Heart left ventricle (tissue), 16 donors: ENCODE measurements around the gene TYMS. TPM values are rescaled to one million over a fixed set of nuclear protein-coding genes. Genes with fewer than 3 reads are reported as not detected.

Source experiments
- ATAC-seq, 4 donors: fragments of 200-7000 bp; cut with Tn5 transposase; one replicate each; pipeline ENCODE4 v1.9.1; 2020 to 2022; ENCODE audit warnings: moderate library complexity in 4 of 4, mild to moderate bottlenecking in 3 of 4, moderate number of reproducible peaks in 1 of 4
- DNase-seq, 5 donors: peaks; one replicate each; pipeline ENCODE4 v3.0.0-alpha.2; 2020
- H3K27ac ChIP-seq, 12 donors: fragments of 200-600 bp; sonication (generic) in 4 of 12; one replicate each; pipeline versions ENCODE4 v1.5.0 to v1.8.0; 2016 to 2022; ENCODE audit warnings: mild to moderate bottlenecking in 2 of 12
- H3K27me3 ChIP-seq, 9 donors: fragments of 200-600 bp; sonication (generic) in 2 of 9; one replicate each; pipeline versions ENCODE4 v1.5.1 to v1.8.0; 2016 to 2022; ENCODE audit warnings: mild to moderate bottlenecking in 3 of 9
- H3K36me3 ChIP-seq, 9 donors: fragments of 200-600 bp; sonication (generic) in 2 of 9; one replicate each; pipeline versions ENCODE4 v1.5.0 to v1.8.0; 2018 to 2022; ENCODE audit warnings: mild to moderate bottlenecking in 2 of 9
- H3K4me1 ChIP-seq, 12 donors: fragments of 200-600 bp; sonication (generic) in 4 of 12; one replicate each; pipeline versions ENCODE4 v1.5.0 to v1.8.0; 2016 to 2022; ENCODE audit warnings: mild to moderate bottlenecking in 3 of 12
- H3K4me3 ChIP-seq, 12 donors: fragments of 200-600 bp; sonication (generic) in 4 of 12; one replicate each; pipeline versions ENCODE4 v1.5.0 to v1.8.0; 2017 to 2022; ENCODE audit warnings: mild to moderate bottlenecking in 9 of 12, moderate library complexity in 4 of 12
- H3K9me3 ChIP-seq, 12 donors: fragments of 200-600 bp; sonication (generic) in 4 of 12; one replicate each; pipeline versions ENCODE4 v1.5.0 to v1.8.0; 2016 to 2022; ENCODE audit warnings: mild to moderate bottlenecking in 1 of 12
- POLR2A ChIP-seq, 2 donors: fragments of 450-650 bp; IDR thresholded peaks; one replicate each; pipeline ENCODE4 v1.6.1; 2017; ENCODE audit warnings: antibody characterized with exemption in 2 of 2, mild to moderate bottlenecking in 2 of 2, moderate library complexity in 2 of 2
- whole genome bisulfite sequencing, 4 donors: extraction: QIAGEN DNeasy Blood & Tissue Kit in 2 of 4; methylation state at CpG; one replicate each; pipeline versions ENCODE4 v1.1.5 to v1.1.7; 2013 to 2018; 5-methylcytosine and 5-hydroxymethylcytosine counted together
- intact Hi-C, 10 donors: fragments of 100-400 bp; cut with DNase I; formaldehyde crosslinking; loops; one replicate each; pipeline versions ENCODE4 v1.11.1 to v1.14.2; 2022
- polyA plus RNA-seq, 2 donors: library from polyadenylated mRNA; stranded (reverse); fragments of 200-250 nt; gene quantifications; one replicate each; pipeline ENCODE4 v1.2.3, GENCODE V29; 2013
- total RNA-seq, 9 donors: library from RNA; depleted of rRNA in 2 of 9; stranded (reverse); fragments of >200 nt in 2 of 9; fragmentation: NEBNext Ultra II Directional in 3 of 9; extraction: Animal tissue kit (Norgen Biotek cat#: 25700) in 3 of 9; gene quantifications; one replicate each; pipeline versions ENCODE4 v1.1.0 to v1.2.4, GENCODE V29; 2016 to 2023
- TF ChIP-seq, protein P1 (sequence below), 12 donors: fragments of 200-600 bp; sonication (generic) in 4 of 12; IDR thresholded peaks; one replicate each; pipeline versions ENCODE4 v1.5.0 to v1.8.0; 2018 to 2022; ENCODE audit warnings: antibody characterized with exemption in 12 of 12, mild to moderate bottlenecking in 5 of 12
- donor health status: ischemic (EF 13 %, LVEDD 7.1; RV severe dilation, severe dysfunction).
- donor health status: healthy with polysubstance abuse.
- donor health status: DM: no; HTN: yes; CAD: no.
- donor health status: DM: no; HTN: no; CAD: no.
- donor health status: ischemic (EF 25% LVEDD 6.9; RV normal size, moderate dysfunction).
- donor health status: ischemic (EF 25% LVEDD 5.7; RV mildly dilated, moderate dysfunction).
- donor health status: healthy.
- donor health status: DM: yes; HTN: yes; CAD: no.
- donor health status: ischemic (EF 35%, LVEDD 5.7; RV mildly dilated, moderate dysfunction).
- donor health status: nonischemic (EF 11% LVEDD 7.7; RV severe dilation, severe dysfunction).
- donor health status: DM: yes; HTN: yes; CAD: no.
- donor health status: PGD.
- donor health status: ischemic (EF 29% LVEDD 5.4; RV normal size, mild dysfunction).
- donor health status: nonischemic (EF 23%, LVEDD 6.1; RV moderate dilation, normal function).

The TYMS gene
- total and polyA plus RNA-seq, 11 donors = 0.34 to 32.3 (median 2.2) TPM; not detected in 1

DNA sequence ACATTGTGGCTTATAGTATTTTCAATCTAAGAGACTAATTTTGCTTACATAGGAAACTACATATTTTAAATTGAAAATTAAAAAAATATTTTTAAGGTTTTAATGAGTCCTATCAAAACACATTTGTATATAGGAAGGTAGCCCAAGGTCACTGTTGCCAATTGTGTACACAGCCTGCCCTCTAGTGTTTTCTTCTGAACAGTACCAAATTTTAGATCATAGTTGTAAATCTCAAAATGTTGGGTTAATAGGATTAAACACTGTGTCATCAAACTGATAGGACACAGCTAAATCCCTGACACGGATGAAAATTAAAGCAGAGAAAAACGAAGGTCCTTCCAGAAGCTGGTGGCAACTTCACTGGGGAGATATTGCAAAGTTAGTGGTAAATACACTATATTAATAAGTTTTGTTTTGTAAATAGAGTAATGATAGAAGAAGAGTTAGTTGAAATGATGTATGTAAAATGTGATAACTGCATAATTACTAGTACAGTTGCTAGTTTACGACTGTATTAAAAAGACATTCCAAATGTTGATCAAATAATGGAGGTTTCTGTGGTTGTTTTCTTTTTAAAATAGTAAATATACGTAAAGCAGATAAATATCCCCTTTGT, 41.0 kb upstream of the TYMS start:
- Histone ChIP-seq H3K4me1 (peaks cover 0 to 17% (median 0%) of the 10 kb centered on the region in 12 donors), H3K4me3 (no peak overlapping the region), H3K9me3 (no peaks in the 10 kb centered on the region), H3K36me3 (no peaks in the 10 kb centered on the region), H3K27me3 (peaks cover 0 to 2% (median 0%) of the 10 kb centered on the region in 9 donors), H3K27ac (peak overlapping the region in 1 of 12 donors; percentile 91)
- DNase-seq (no peak), ATAC-seq (peak in 3 of 4 donors; percentile 69 to 76 (median 69))
- intact Hi-C loops = loop anchor here in 8 of 10 donors (1.0 to 10.0 kb wide), 7 partner anchors 122 to 330 kb away; no protein-coding TSS in a partner anchor
- 29 to 35% (median 32%) methylated on average over 4 of the region's 4 CpGs for WGBS, 4 donors
- no peak for TF ChIP-seq POLR2A (IDR thresholded peaks at IDR 0.05)
- TF ChIP-seq, protein P1, sequence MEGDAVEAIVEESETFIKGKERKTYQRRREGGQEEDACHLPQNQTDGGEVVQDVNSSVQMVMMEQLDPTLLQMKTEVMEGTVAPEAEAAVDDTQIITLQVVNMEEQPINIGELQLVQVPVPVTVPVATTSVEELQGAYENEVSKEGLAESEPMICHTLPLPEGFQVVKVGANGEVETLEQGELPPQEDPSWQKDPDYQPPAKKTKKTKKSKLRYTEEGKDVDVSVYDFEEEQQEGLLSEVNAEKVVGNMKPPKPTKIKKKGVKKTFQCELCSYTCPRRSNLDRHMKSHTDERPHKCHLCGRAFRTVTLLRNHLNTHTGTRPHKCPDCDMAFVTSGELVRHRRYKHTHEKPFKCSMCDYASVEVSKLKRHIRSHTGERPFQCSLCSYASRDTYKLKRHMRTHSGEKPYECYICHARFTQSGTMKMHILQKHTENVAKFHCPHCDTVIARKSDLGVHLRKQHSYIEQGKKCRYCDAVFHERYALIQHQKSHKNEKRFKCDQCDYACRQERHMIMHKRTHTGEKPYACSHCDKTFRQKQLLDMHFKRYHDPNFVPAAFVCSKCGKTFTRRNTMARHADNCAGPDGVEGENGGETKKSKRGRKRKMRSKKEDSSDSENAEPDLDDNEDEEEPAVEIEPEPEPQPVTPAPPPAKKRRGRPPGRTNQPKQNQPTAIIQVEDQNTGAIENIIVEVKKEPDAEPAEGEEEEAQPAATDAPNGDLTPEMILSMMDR (IDR thresholded peaks at IDR 0.05) = peak; percentile 58 to 87 (median 78)

DNA sequence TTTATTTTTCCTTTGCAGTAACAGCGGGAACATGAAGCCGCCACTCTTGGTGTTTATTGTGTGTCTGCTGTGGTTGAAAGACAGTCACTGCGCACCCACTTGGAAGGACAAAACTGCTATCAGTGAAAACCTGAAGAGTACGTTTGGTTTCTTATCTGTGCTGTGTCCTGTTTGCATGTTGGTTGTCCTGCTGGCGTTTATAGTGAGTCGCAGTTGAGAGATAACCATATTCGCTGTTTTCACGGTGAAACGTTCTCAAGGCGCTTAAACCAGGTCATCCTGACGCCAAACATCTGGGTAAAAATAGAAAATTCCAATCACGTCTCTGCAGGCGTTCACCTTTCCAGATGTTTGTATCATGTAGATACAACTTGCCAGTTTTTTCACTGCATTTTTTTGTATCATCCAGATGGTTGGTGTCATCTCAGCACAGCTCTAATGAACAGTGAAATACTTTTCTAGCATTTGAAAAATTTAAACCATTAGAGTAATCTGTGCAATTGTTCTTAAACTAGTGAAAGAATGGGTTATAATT, 39.4 kb upstream of the TYMS start:
- DNase-seq (no peak), ATAC-seq (no peak)
- Histone ChIP-seq H3K4me3 (no peak overlapping the region), H3K27ac (no peak overlapping the region), H3K9me3 (no peaks in the 10 kb centered on the region), H3K27me3 (peaks cover 0 to 6% (median 0%) of the 10 kb centered on the region in 9 donors), H3K36me3 (no peaks in the 10 kb centered on the region), H3K4me1 (peaks cover 0 to 17% (median 0%) of the 10 kb centered on the region in 12 donors)
- intact Hi-C loops = loop anchor here in 9 of 10 donors (2.0 to 10.0 kb wide), 6 partner anchors 123 to 331 kb away; no protein-coding TSS in a partner anchor
- WGBS, 4 donors = 30 to 50% (median 40%) methylated on average over 13 of the region's 13 CpGs
- TF ChIP-seq, protein P1 (IDR thresholded peaks at IDR 0.05) = no peak
- TF ChIP-seq POLR2A (IDR thresholded peaks at IDR 0.05) = no peak

DNA sequence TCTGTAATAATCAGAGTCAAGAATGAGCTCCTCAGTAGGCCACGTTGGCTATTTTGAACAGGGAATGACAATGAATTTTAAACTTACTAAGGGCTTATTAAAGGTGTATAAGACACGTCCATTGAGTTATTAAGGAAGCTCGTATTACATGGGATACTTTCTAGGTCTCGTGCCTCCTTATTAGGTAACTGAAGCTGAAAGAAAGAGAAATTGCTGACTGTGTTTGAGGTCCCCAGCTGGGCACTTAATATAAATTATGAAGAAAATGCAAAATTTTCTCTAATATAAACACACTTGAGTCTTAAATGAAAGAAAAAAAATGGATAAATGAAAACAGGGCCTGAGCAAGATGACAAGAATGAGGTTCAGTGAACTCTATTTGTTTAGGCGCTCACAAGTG, 38.8 kb upstream of the TYMS start:
- WGBS, 4 donors = 85 to 90% (median 88%) methylated on average over 5 of the region's 5 CpGs
- peaks cover 0 to 17% (median 0%) of the 10 kb centered on the region in 12 donors for H3K4me1 ChIP-seq
- no peaks in the 10 kb centered on the region for H3K9me3 ChIP-seq
- ATAC-seq (no peak), DNase-seq (no peak)
- intact Hi-C loops = loop anchor here in 6 of 10 donors (2.0 to 10.0 kb wide), 4 partner anchors 124 to 332 kb away; no protein-coding TSS in a partner anchor
- H3K4me3 ChIP-seq = no peak overlapping the region
- no peak overlapping the region for H3K27ac ChIP-seq
- H3K27me3 ChIP-seq = peaks cover 0 to 6% (median 0%) of the 10 kb centered on the region in 9 donors
- H3K36me3 ChIP-seq = no peaks in the 10 kb centered on the region
- TF ChIP-seq, protein P1 (IDR thresholded peaks at IDR 0.05) = no peak
- TF ChIP-seq POLR2A (IDR thresholded peaks at IDR 0.05) = no peak

DNA sequence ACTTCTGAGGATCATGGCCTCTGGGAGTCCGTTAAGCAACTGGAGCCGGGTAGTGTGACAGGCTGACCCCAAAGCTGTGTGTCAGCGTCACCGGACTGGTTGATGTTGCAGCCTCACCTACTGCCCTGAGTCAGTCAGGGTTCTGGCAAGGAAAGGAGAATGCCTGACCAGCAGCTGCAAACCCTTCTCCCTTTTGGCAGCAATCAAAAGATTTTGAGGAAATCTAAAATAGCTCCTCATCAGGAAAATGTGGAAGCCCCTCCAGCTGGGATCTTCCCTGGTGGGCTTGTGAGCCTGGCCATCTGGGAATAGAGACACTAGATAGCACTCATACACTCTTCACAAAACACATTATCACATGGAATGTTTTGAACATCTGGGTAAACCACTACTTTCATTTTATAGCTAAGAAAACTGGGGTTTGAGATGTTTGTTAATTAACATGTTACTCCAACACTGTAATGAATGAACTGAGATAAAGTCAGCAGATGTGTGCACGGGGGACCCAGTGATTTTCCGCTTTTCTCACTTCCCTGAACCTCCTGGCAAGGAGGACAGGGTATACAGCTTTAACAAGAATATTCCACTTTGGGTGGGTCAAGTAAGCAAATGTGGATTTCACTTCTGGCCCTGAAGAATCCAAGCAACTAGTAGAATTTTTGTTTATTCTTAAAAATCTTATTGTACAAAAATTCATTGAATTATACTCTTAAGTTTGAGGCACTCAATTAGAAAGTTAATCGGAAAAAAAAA, 36.0 kb upstream of the TYMS start:
- Histone ChIP-seq H3K9me3 (no peaks in the 10 kb centered on the region), H3K27me3 (peaks cover 0 to 8% (median 0%) of the 10 kb centered on the region in 9 donors), H3K27ac (no peak overlapping the region), H3K4me1 (no peaks in the 10 kb centered on the region), H3K36me3 (no peaks in the 10 kb centered on the region), H3K4me3 (no peak overlapping the region)
- intact Hi-C loops = loop anchor here in 7 of 10 donors (2.0 to 10.0 kb wide), 7 partner anchors 83 to 217 kb away; partner anchors contain the start of gene ENOSF1 (in 1 of the 7)
- no peak for DNase-seq
- no peak for ATAC-seq
- 34 to 46% (median 38%) methylated on average over 7 of the region's 7 CpGs for WGBS, 4 donors
- no peak for TF ChIP-seq POLR2A (IDR thresholded peaks at IDR 0.05)
- TF ChIP-seq, protein P1 (IDR thresholded peaks at IDR 0.05) = no peak
